GM18520 (cell line): ENCODE measurements around the gene OPRM1.
"Not testable (repeated sequence)": the region's sequence is repeated elsewhere in the genome, so short reads cannot be mapped to it uniquely, and the experiment has no call there.

Experiments used
- ATAC-seq: cut with Tn5 transposase; IDR thresholded peaks from one replicate; pipeline ENCODE4 v1.9.1; 2021; ENCODE audit not compliant: unreplicated experiment

Gene OPRM1

DNA sequence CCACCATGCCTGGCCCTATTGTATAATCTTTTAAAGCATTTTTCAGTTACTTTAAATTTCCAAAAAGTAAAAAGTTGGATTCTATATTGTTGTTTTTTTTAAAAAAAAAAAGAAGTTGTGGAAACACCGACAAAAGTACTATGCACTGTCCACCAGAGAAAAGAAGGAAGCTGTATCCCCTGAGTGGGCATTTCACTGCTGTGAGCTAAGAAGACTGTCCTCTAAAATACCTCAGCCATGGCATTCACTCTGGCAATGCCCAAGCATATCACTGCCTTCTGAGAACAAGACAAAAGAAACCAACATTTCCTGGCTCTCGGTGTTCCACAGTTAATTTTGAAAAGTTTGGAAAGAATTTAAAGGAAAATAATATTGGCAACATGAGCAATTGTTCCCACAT, 199.8 kb downstream of the OPRM1 start:
- no peak for ATAC-seq

DNA sequence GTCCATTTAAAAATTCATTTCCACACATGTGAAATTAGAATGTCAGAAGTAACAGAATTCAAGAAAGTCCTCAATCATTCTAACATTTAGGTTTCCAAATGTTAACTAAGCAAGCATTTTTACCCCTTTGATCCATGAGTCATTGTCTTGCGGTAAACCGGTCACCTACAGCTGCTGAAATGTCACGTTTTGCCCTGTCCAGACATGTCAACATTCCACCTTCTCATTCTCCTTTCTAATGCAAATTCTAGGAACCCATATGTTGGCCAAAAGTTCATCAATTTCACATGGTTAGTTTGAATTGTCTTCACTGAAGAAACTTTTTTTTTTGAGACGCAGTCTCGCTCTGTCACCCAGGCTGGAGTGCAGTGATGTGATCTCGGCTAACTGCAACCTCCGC, 200.4 kb downstream of the OPRM1 start:
- no peak for ATAC-seq

DNA sequence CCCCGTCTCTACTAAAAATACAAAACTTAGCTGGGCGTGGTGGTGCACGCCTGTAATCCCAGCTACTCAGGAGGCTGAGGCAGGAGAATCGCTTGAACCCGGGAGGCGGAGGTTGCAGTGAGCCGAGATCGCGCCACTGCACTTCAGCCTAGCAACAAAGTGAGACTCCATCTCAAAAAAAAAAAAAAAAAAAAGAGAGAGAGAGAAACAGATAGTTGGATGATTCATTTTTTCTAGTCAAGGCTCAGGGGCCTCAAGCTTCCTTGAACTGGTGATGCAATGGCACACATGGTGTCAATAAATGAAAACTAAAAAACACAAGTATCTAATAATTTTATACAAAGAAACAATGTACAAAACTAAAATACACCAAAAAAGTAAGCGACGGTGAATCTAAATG, 202.0 kb downstream of the OPRM1 start:
- not testable (repeated sequence) for ATAC-seq

DNA sequence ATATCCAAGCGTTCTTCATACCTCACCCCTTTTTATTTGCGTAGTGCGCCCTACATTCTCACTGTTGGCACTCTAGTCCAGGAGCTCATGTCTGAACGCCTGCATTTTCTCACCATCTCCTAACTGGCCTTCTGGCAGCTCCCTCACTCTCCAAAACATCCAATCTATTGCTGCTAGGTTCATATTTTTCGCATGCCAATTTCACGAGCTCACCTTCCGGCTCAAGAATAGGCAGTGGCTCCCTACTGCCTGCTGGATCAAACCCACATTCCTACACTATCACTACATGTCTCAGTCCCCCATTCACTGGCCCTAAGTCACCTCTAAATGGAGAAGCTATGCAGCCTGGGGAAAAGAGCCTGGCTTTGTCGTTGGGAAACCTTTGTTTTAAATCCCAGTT, 202.5 kb downstream of the OPRM1 start:
- ATAC-seq, result no peak

DNA sequence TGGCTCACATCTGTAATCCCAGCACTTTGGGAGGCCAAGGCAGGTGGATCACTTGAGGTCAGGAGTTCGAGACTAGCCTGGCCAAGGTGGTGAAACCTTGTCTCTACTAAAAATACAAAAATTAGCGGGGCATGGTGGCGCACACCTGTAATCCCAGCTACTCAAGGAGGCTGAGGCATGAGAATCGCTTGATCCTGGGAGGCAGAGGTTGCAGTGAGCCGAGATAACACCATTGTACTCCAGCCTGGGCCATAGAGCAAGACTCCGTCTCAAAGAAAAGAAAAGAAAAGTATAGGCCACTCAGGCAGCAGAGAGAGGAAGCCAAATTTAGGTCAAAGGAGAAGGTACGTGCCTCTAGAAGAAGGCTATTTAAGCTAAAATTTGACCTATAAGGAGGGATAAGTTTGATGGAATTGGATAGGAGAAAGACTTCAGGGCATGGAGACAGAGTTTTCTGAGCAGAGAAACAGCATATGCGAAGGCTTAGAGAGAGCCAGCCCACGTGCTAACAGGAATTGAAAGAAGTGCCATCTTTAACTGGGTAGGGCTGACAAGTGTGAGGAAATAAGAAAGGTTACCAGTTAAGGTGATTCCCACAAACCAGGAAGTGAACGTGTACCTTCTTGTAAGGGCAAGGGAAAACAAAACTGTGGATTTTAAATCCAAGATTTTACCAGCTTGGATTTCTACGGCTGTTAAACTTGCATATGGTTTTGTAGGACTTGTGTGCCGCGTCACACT, 203.7 kb downstream of the OPRM1 start:
- ATAC-seq, result no peak

DNA sequence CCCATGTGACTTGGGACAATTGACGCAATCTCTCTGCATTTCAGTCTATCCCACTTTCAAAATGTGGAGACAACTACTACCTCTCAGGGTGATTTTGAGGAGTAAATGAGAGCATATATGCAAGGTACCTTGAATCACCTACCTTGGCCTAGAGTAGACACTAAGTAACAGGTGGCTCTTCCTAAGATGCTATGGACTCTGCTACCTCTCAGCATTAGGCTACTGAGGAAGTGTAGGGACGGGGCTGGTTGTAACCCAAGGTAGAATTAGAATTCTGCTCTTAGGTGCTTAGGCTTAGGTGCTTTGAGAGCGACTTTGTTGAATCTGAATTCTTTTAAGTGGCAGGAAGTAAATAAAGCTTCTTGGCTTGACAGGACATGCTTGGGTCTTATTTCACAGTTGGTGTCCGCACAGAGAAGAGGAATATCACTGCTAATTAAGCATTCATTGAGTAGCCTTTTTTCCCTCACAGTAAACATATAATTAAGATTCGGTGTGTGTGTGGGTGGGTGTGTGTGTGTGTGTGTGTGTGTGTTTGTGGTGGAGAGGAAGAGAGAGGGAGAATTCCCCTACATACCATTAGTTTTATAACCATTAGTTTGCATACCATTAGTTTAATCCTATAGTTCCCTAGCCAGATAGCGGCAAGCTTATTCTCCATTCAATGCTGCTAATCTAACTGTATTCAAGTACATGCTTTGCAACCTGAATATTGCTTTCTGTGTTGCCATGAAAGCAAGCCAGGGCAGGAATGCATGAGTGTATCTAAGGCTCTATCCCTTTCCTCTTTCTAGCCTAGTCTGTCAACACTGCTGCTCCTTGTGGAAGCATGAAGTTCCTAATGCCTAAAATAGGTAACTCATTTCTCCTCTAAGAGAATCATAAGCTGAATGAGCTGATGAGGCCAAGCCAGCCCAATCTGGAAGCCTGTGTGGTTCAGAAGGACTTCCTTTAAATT, 205.0 kb downstream of the OPRM1 start:
- ATAC-seq, result no peak

DNA sequence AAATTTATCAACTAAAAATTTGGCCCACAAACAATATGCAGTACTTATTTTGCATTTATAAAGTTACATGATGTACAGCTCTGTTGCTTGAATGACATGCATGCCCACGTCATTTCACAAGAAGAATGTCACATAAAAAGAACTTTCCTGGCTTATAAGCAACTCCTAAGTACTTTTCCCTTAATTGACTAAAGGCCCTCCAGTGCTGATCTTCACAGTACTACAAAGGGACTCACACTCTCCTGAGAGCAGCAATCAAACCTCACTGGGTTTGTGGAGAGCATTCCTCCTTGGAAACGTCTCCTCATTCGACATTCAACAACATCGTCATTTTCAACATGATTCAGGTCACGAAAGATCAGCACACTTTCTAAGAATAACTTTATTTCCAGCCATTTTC, 206.5 kb downstream of the OPRM1 start:
- no peak for ATAC-seq

DNA sequence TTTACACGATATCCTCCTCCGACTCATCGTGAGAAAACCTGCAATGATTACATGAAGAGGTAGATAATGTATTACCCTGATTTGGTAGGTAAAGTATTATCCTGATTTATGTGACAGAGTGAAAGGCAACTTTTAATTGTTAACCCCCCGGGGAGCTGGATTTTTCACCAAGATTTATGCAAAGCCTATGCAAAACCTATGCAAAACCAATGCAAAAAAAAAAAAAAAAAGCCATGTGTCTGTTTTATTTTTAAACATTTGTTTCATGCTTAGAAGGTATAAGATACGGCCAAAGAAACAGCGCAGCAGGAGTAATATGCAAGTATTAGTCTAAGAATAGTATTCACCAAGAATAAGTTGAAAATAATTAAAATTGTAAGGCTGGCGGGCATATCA, 207.7 kb downstream of the OPRM1 start:
- ATAC-seq, result no peak

DNA sequence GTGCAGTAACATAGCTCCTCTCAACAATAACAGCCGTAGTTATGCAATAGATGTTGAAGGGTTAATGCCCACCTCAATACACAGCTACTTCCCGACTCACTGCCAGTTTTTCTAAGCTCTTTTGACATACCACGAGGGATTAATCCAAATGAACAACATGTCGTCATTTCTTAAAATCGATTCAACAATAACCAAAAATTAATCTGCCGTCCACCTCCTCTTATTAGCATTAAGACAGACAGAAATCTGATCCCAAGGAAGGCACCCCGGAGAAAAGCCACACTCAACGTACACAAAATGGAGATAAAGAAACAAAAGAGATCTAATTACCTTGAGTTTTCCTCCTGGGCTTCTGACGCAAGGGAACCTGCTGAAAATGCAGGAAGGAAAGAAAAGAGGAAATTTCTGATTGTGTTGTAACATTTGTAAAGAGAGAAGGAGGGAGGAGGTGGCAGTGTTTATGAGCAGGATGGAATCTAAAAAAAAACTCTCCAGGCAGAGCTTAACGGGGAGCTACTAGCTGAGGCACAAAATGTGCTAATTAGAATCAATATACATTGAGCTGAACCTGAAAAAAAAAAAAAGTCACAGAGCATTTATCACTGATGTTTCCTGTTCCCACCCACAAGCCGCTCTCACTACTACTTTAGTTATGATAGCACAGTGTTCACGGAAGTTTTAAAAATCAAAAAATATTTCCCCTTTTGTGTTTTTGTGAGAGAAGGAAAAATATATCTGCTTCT, 208.2 kb downstream of the OPRM1 start:
- peak; percentile 40 for ATAC-seq

DNA sequence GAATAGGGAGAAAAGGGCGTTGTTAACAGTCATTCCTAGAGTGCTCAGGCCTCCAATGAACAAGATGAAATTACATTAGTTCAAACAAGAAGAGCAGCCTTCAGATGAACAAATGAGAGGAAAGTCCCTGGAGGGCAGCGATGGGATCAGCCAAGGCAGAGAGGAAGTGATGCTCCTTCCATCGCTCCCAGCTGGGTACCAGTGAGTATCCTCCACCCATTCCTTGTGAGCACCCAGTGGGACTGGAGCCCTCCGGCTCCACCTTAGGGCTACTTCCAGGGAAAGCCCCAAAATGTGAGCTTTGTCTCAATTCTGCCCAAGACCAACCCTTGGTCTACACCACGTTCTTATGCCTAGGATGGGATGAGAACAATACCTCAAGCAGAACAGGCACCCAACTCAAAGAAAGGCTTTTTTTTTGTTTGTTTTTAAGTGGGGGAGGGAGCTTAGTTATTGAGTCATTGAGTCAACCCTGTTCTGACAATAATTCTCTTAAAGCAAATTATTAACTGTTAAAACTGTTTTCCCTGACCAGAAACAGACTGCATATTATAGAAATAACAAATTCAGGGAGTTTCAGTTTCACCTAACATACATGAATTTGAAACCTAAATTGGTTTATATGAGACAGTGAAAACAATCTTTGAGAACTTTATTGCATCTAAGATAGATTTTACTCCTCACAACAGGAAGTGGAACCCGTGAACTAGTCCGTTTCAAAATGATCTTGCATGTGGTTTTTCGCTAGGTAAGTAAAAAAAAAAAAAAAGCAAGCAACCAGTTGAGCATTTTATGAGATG, 210.7 kb downstream of the OPRM1 start:
- ATAC-seq, result peak; percentile 54

DNA sequence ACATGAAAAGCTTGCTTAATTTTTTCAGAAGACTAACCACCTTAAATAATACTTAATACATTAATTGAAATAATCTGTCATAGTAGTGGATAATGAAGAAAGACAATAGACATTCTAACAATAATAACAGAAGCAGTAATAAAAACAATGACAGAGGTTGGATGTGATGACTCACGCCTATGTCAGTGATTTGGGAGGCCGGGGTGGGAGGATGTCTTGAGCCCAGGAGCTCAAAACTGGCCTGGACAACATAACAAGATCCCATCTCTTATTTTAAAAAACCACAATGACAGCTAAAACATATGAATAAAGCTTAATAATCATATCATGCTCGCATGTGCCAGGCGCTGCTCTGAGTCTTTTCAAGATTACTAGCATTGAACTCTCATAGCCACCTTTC, 212.1 kb downstream of the OPRM1 start:
- no peak for ATAC-seq

DNA sequence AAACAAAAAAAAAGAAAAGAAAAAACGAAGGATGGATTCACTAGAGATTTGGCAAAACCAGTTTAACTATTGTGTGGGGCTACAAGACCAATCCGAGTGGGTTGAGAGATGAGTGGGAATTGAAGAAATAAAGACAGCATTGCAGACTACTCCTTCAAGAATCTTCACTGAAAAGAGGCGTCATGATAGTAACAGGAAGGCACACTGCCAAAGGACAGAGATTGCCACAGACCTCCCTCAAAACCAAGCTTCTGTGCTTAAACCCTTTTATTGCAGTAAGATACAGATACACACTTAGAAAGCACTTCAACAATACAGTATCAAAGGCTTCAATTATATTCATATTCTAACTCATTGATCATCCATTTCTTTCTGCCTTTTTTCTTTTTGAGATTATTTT, 213.6 kb downstream of the OPRM1 start:
- no peak for ATAC-seq

DNA sequence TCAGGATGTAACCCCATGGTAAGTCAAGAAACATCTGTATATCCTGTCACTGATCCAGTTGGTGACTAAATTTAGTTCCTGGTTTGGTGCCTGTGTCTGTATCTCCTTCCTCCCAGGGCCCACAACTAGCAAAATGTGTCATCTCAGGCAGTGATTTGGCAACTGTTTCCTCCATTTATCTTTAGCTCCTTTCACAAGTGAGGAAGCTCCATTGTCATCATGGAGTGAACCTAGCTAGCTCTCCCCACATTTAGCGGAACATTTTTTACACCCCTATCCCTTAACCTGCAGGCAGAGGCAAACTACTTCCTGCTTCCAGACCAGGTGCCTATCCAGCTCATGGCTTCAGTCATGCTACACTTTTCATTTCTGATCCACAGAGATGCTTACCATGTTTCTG, 218.0 kb downstream of the OPRM1 start:
- ATAC-seq, result no peak

DNA sequence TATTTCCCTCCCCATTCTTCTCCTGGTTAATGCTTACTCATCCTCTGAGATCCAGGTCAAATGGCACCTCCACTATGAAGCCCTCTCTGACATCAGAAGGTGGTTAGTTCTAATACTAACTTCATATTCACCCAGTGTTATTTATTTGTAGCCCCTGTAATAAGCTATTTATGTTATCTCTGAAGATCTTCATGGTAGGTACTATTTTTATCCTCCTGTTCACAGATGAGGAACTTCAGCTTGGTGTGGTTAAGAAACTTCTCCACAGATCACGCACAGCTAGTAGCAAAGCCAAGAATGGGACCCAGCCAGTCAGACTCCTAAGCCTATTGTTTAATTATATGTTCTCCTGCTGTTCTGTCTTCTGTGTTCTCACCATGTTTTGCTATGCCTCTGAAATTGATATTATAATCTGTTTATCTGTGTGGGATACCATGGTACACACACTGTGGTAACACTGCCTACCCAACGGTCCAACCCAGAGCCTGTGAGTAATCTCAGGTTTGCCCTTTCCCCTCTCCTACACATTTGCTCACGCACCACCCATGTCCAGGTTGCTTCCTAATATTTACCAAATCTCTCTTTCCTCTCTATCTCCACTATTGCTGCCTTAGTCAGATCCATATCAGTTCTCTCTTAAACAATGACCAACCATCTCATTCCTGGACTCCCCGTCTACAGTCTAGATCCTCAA, 219.2 kb downstream of the OPRM1 start:
- peak; percentile 55 for ATAC-seq

DNA sequence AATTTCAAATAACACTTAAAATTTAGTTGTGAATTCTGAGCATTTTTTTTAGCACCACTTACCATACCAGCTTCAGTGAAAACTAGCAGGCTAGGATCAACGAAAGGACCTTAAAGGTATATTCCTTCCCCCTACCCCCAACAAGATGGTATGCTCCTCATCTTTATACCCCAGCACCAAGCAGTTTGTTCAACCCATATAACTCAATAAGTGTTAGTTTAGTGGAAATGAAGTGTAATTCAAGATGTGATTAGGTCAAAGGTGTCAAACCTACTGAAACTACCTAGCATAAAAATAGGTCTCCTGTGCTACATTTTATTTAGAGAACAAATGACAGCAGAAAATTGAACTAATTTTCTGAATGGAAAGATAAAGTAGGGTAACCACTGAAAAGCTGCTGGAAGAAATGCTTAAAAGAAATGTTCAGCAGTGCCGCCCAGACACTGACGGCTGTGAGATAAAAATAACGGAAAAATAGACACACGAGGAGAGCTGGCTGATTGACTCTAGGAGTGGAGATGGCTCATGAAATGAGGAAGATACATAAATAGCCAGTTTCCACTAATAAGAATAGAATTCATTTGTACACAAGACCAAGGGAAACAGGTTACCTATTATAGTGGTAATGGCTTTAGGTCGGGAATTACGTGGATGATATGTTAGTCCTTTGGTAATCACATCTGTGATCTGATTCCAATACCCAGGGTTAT, 222.8 kb downstream of the OPRM1 start:
- ATAC-seq, result peak; percentile 36

DNA sequence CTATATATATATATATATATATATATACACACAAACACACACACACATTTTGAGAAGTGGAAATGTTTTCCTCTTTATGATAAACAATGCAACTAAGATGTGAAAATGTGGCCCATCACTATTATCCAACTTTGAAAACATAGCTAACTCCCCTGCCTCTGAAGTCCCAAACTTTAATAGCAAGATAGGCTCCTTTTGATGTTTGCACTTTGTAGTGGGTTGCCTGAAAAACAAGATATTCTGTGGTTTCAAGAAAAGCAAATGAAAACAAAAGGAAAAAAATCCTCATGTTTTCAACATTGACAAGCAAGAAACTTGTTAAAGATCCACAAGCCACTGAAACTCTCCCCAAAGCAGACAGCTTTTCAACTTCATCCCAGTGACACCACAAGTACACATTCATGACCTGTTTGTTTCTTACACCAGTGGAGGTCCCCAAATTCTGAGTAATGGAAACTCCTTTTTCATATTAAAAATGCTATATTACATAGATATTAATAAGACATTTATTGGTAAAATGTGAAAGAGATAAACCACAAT, 227.6 kb downstream of the OPRM1 start:
- no peak for ATAC-seq

DNA sequence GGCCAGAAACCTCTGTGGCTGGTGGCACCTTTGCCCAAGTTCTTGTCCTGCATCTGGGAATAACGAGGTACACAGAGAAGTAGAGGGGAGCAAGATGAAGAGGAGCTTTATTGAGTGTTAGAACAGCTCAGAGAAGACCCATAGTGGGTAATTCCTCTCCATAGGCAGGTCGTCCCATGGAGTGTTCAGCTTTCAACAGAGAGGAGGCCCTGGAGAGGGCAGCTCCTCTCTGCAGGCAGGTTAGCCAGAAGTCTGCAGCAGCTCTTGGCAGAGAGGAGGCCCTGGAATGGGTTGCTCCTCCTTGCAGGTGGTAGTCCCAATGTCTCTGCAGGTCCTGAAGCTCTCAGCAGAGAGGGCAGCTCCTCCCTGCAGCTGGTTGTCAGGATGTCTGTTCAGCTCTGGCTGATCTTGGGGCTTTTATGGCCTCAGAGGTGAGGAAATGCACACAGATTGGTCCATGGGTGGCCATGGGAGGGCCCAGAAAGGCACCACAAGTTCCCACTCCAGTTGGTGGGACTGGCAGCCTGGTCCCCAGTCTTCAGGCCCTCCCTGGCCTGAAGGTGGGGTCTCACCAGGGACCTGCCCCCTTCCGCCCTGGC, 228.6 kb downstream of the OPRM1 start:
- no peak for ATAC-seq

DNA sequence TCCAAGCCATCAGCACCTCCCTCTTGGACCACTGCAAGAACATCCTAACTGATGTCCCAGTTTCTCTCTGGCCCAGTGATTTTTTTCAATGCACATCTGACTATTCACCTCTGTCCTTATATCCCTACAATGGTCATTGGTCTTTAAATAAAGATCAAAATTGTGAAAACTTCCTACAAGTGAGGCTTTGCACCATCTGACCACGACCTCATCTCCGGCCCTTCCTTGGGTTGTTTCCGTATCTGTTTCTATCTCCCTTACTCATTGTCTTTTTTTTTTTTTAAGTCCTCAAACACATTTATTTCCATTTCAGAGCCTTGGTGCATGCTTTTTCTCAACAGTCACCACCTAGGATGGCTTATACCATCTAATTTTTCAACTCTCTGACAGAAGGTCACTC, 229.4 kb downstream of the OPRM1 start:
- ATAC-seq, result no peak

DNA sequence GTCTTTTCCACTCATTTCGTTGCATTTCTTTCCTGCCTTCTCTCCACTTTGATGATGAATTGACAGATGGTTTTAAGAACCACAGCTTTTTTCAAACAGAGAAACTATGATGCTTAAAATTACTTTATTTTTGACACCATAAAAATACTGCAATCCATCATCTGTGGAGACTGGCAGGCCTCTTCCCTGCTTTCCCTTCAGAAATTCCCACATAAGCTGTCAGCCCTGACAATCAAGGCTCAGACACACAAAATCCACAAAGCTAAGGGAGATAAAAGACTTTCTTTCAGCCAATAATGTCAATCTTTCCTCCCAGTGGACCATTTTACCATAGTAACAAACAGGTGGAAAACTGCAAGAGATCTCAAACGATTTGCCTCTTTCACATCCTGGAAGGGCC, 235.1 kb downstream of the OPRM1 start:
- no peak for ATAC-seq
